ENCODE results near the gene CD40. TPM values are rescaled to one million over a fixed set of nuclear protein-coding genes. Genes with fewer than 3 reads are reported as not detected.
A peak's percentile ranks its signal among the peaks of the same experiment; 100 is the strongest.

Gene CD40
- total and polyA plus RNA-seq, 2 donors (not counting 1 experiment from before 2014, with no cell fraction given): 1.5 to 2.3 TPM

DNA sequence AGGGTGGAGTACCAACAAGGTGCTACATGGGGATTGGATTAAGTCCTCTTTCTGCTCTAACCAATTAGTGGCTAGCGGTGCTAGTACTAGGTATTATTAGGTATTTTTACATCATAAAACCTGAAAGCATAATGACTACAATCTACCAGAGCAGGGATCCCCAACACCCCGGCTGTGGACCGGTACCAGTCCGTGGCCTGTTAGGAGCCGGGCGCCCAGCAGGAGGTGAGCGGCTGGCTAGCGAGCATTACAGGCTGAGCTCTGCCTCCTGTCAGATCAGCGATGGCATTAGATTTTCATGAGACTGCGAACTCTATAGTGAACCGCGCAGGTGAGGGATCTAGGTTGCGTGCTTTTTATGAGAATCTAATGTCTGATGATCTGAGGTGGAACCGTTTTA, 9.1 kb upstream of the CD40 start:
- TF ChIP-seq EZH2 (IDR thresholded peaks at IDR 0.05; ENCODE audit: low read length, missing control alignments): no peak
- no peak for TF ChIP-seq CTCF (conservative IDR thresholded peaks at IDR 0.05 in 1 of 2, IDR thresholded peaks at IDR 0.05 in 1 of 2; ENCODE audit: low read depth in 1 of 2, low read length in 2 of 2)
- no peak for DNase-seq (ENCODE audit: low read depth in 2 of 2)
- Histone ChIP-seq H3K4me1 (ENCODE audit: control insufficient read depth, extremely low read depth, insufficient read depth, low read length) (no peaks in the 10 kb centered on the region), H3K36me3 (ENCODE audit: control insufficient read depth, insufficient read depth, low read length) (no peaks in the 10 kb centered on the region), H3K27ac (ENCODE audit: insufficient read depth, low read length) (no peak overlapping the region), H3K79me2 (ENCODE audit: control insufficient read depth, insufficient read depth, low read length) (no peaks in the 10 kb centered on the region), H3K4me3 (replicated peaks in 1 of 4; ENCODE audit: control extremely low read depth in 1 of 4, insufficient read depth in 1 of 4, low read depth in 3 of 4, low read length in 4 of 4) (no peak overlapping the region), H2AFZ (ENCODE audit: low read length) (no peak overlapping the region), H4K20me1 (ENCODE audit: control insufficient read depth, extremely low read depth, insufficient read depth, low read length) (no peaks in the 10 kb centered on the region), H3K9ac (ENCODE audit: insufficient read depth, low read length) (no peak overlapping the region), H3K4me2 (ENCODE audit: extremely low read depth, insufficient read depth, low read length) (no peak overlapping the region), H3K27me3 (ENCODE audit: control insufficient read depth, insufficient read depth, low read length) (peaks cover 4% of the 10 kb centered on the region), H3K9me3 (ENCODE audit: control insufficient read depth, insufficient read depth, low read depth, low read length) (no peaks in the 10 kb centered on the region)

GRCh38 chr20:46111028-46111835, 6.9 kb upstream of the CD40 start:
- Histone ChIP-seq H3K4me1 (ENCODE audit: control insufficient read depth, extremely low read depth, insufficient read depth, low read length) (no peaks in the 10 kb centered on the region), H3K9me3 (ENCODE audit: control insufficient read depth, insufficient read depth, low read depth, low read length) (no peaks in the 10 kb centered on the region), H4K20me1 (ENCODE audit: control insufficient read depth, extremely low read depth, insufficient read depth, low read length) (no peaks in the 10 kb centered on the region), H3K36me3 (ENCODE audit: control insufficient read depth, insufficient read depth, low read length) (no peaks in the 10 kb centered on the region), H3K9ac (ENCODE audit: insufficient read depth, low read length) (no peak overlapping the region), H3K4me3 (replicated peaks in 1 of 4; ENCODE audit: control extremely low read depth in 1 of 4, insufficient read depth in 1 of 4, low read depth in 3 of 4, low read length in 4 of 4) (no peak overlapping the region), H3K4me2 (ENCODE audit: extremely low read depth, insufficient read depth, low read length) (no peak overlapping the region), H3K27ac (ENCODE audit: insufficient read depth, low read length) (no peak overlapping the region), H3K27me3 (ENCODE audit: control insufficient read depth, insufficient read depth, low read length) (peaks cover 4% of the 10 kb centered on the region), H2AFZ (ENCODE audit: low read length) (no peak overlapping the region), H3K79me2 (ENCODE audit: control insufficient read depth, insufficient read depth, low read length) (no peaks in the 10 kb centered on the region)
- peak in 1 of 2 donors; percentile 44 for DNase-seq (ENCODE audit: low read depth in 2 of 2)
- TF ChIP-seq CTCF (conservative IDR thresholded peaks at IDR 0.05 in 1 of 2, IDR thresholded peaks at IDR 0.05 in 1 of 2; ENCODE audit: low read depth in 1 of 2, low read length in 2 of 2) (no peak), EZH2 (IDR thresholded peaks at IDR 0.05; ENCODE audit: low read length, missing control alignments) (no peak)

GRCh38 chr20:46111836-46112212, 6.3 kb upstream of the CD40 start:
- no peaks in the 10 kb centered on the region for H4K20me1 ChIP-seq (ENCODE audit: control insufficient read depth, extremely low read depth, insufficient read depth, low read length)
- no peaks in the 10 kb centered on the region for H3K4me1 ChIP-seq (ENCODE audit: control insufficient read depth, extremely low read depth, insufficient read depth, low read length)
- H2AFZ ChIP-seq (ENCODE audit: low read length): no peak overlapping the region
- no peak overlapping the region for H3K4me3 ChIP-seq (replicated peaks in 1 of 4; ENCODE audit: control extremely low read depth in 1 of 4, insufficient read depth in 1 of 4, low read depth in 3 of 4, low read length in 4 of 4)
- H3K27ac ChIP-seq (ENCODE audit: insufficient read depth, low read length): no peak overlapping the region
- no peak overlapping the region for H3K4me2 ChIP-seq (ENCODE audit: extremely low read depth, insufficient read depth, low read length)
- H3K36me3 ChIP-seq (ENCODE audit: control insufficient read depth, insufficient read depth, low read length): no peaks in the 10 kb centered on the region
- H3K27me3 ChIP-seq (ENCODE audit: control insufficient read depth, insufficient read depth, low read length): peaks cover 4% of the 10 kb centered on the region
- no peaks in the 10 kb centered on the region for H3K79me2 ChIP-seq (ENCODE audit: control insufficient read depth, insufficient read depth, low read length)
- H3K9me3 ChIP-seq (ENCODE audit: control insufficient read depth, insufficient read depth, low read depth, low read length): no peaks in the 10 kb centered on the region
- DNase-seq (ENCODE audit: low read depth in 2 of 2): no peak
- no peak overlapping the region for H3K9ac ChIP-seq (ENCODE audit: insufficient read depth, low read length)
- TF ChIP-seq CTCF (conservative IDR thresholded peaks at IDR 0.05 in 1 of 2, IDR thresholded peaks at IDR 0.05 in 1 of 2; ENCODE audit: low read depth in 1 of 2, low read length in 2 of 2): no peak
- TF ChIP-seq EZH2 (IDR thresholded peaks at IDR 0.05; ENCODE audit: low read length, missing control alignments): no peak
